ENCODE results near the gene GFRA3. TPM values are rescaled to one million over a fixed set of nuclear protein-coding genes. Genes with fewer than 3 reads are reported as not detected.

GFRA3 gene
- total RNA-seq, 1 donor from 2014 or later, result 4.7 TPM

DNA sequence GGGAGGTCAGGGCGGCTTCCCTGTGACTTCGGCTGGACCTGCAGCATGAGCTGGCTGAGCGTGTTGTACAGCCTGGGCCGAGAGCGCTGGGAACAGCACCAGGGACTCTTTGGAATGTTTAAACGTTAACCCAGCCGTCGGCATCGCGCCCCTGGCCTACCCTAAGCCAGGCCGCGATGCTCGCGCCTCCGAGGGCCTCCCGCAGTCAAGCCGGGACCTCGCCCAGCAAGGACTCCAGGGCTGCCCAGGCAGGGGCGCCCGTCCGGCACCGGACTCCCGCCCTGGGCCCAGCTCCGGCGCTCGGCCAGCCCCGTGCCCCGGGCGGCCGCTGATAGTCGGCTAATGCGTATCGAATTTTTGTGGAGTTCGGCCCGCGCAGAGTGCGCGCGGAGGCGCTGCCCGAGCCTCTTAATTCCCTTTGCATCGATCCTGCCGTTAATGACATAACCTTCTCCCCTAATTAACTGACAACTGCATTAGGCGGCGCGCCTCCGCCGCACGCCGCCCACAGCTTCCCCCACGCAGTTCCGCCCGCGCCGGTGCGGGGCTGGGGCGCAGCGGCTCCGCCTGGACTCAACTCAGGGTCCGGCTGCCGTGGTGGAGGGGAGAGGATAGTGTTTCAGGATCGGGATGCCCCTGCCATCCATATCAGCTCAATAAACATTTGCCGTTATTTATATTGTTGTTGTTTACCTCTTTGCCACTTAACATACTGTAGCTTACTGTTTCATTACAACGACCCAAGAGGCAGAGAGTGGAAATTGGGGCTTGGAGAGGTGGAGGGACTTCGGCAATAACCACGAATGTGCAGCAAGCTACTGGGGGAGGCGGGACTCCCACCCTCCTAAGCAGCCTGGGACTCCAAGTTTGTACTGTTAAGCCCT is 32.5 kb downstream of the GFRA3 start:
- Histone ChIP-seq H3K27me3 (no peaks in the 10 kb centered on the region), H3K27ac (no peak overlapping the region), H3K4me3 (peak overlapping the region; percentile 45 to 46), H3K9me3 (no peaks in the 10 kb centered on the region), H3K36me3 (no peaks in the 10 kb centered on the region), H3K4me1 (peaks cover 13% of the 10 kb centered on the region)
- intact Hi-C loops (cut with DNase I), result no loop called here
- no peak for DNase-seq (ENCODE audit: extremely low spot score in 2 of 2)
- TF ChIP-seq POLR2A (IDR thresholded peaks at IDR 0.05) (no peak), POLR2AphosphoS5 (IDR thresholded peaks at IDR 0.05; ENCODE audit: insufficient read depth in 1 of 2, low read depth in 1 of 2) (no peak)
- TF ChIP-seq, protein P1, sequence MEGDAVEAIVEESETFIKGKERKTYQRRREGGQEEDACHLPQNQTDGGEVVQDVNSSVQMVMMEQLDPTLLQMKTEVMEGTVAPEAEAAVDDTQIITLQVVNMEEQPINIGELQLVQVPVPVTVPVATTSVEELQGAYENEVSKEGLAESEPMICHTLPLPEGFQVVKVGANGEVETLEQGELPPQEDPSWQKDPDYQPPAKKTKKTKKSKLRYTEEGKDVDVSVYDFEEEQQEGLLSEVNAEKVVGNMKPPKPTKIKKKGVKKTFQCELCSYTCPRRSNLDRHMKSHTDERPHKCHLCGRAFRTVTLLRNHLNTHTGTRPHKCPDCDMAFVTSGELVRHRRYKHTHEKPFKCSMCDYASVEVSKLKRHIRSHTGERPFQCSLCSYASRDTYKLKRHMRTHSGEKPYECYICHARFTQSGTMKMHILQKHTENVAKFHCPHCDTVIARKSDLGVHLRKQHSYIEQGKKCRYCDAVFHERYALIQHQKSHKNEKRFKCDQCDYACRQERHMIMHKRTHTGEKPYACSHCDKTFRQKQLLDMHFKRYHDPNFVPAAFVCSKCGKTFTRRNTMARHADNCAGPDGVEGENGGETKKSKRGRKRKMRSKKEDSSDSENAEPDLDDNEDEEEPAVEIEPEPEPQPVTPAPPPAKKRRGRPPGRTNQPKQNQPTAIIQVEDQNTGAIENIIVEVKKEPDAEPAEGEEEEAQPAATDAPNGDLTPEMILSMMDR (IDR thresholded peaks at IDR 0.05), result no peak

DNA sequence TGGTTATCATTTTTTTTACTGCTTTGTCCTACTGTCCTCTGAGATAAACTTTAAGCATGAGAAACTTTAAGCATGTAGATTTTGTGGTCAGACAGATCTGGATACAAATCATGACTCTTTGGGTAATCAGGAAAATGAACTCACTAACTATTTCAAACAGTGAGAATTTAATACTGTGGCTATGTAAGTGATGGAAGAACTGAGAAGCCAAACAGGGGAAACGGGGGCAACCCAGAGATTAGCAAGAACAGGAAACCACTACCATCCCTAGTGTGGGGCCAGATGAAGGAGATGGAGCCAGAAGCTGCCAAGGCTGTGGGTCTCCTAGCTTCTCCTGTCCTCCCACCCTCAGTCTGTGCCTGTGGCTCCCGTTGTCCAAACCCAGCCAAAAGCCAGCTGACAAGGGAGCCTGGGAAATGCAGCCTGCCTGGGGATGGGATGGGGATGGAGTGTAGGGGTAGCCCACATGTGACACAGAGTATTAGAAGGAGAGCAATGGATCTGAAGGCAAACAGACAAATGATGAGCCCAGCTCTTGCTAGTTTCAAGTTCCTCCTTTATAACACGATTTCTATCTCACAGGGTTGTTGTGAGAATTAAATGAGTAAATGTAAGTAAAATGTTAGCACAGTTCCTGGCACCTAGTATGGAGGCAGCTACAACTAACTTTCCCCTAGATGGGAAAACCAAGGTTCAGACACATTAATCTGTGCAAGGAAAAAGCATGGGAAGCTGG is 33.6 kb downstream of the GFRA3 start:
- Histone ChIP-seq H3K27me3 (no peaks in the 10 kb centered on the region), H3K36me3 (no peaks in the 10 kb centered on the region), H3K4me3 (no peak overlapping the region), H3K9me3 (no peaks in the 10 kb centered on the region), H3K27ac (no peak overlapping the region), H3K4me1 (peaks cover 13% of the 10 kb centered on the region)
- TF ChIP-seq, protein P1 (IDR thresholded peaks at IDR 0.05), result no peak
- TF ChIP-seq POLR2AphosphoS5 (IDR thresholded peaks at IDR 0.05; ENCODE audit: insufficient read depth in 1 of 2, low read depth in 1 of 2) (no peak), POLR2A (IDR thresholded peaks at IDR 0.05) (no peak)
- intact Hi-C loops (cut with DNase I), result no loop called here
- DNase-seq (ENCODE audit: extremely low spot score in 2 of 2), result no peak

DNA sequence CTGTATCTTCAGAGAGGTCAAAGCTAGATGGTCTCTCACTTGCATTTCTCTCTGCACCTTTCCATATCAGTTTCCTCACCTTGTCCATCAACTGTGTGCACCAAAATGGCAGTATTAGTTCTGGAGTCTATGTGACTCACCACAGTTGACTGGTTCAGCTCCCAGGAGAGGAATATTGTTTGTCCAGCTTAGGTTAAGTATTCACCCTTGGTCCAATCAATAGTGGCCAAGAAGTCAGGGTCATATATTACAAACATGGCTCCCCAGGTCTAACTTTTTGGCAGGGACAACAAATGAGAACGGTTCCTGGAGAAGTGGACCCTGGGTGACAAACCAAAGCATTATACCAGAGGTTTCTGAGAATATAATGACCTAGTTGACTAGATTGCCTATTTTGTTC is 36.4 kb downstream of the GFRA3 start:
- H3K36me3 ChIP-seq, result no peaks in the 10 kb centered on the region
- no peak overlapping the region for H3K27ac ChIP-seq
- peaks cover 13% of the 10 kb centered on the region for H3K4me1 ChIP-seq
- DNase-seq (ENCODE audit: extremely low spot score in 2 of 2), result no peak
- intact Hi-C loops (cut with DNase I), result no loop called here
- TF ChIP-seq POLR2AphosphoS5 (IDR thresholded peaks at IDR 0.05; ENCODE audit: insufficient read depth in 1 of 2, low read depth in 1 of 2), result no peak
- TF ChIP-seq POLR2A (IDR thresholded peaks at IDR 0.05), result no peak
- TF ChIP-seq, protein P1 (IDR thresholded peaks at IDR 0.05), result no peak
- H3K27me3 ChIP-seq, result no peaks in the 10 kb centered on the region
- H3K4me3 ChIP-seq, result no peak overlapping the region
- H3K9me3 ChIP-seq, result no peaks in the 10 kb centered on the region

DNA sequence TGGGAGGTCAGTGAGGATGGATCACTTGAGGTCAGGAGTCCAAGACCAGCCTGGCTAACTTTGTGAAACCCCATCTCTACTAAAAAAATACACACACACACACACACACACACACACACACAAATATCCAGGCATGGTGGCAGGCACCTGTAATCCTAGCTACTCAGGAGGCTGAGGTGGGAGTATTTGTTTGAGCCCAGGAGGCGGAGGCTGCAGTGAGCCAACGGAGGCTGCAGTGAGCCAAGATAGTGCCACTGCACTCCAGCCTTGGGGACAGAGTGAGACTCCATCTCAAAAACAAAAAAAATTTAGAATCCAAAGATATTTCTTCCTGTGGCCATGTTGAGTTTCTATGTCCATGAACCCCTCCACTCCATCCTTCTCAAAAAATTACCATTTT is 39.8 kb downstream of the GFRA3 start:
- TF ChIP-seq POLR2A (IDR thresholded peaks at IDR 0.05) (no peak), POLR2AphosphoS5 (IDR thresholded peaks at IDR 0.05; ENCODE audit: insufficient read depth in 1 of 2, low read depth in 1 of 2) (no peak)
- TF ChIP-seq, protein P1 (IDR thresholded peaks at IDR 0.05), result no peak
- Histone ChIP-seq H3K4me3 (no peak overlapping the region), H3K9me3 (no peaks in the 10 kb centered on the region), H3K27me3 (no peaks in the 10 kb centered on the region), H3K27ac (no peak overlapping the region), H3K4me1 (no peaks in the 10 kb centered on the region), H3K36me3 (no peaks in the 10 kb centered on the region)
- DNase-seq (ENCODE audit: extremely low spot score in 2 of 2), result no peak
- intact Hi-C loops (cut with DNase I), result no loop called here

All from vagina (tissue), 2 donors.